AG04449 (cell line): ENCODE data around the gene WNT5A.

Source experiments
- CTCF ChIA-PET: fragments of 350-600 bp; formaldehyde crosslinking; extraction: SDS; loops from one replicate; lab custom pipeline; 2021; ENCODE audit warnings: antibody characterized with exemption; lab: Yijun Ruan, JAX
- POLR2A ChIA-PET: fragments of 400-600, 350-600 bp; formaldehyde crosslinking; extraction: SDS; loops from one replicate; lab custom pipeline; 2020; ENCODE audit warnings: antibody characterized with exemption, inconsistent platforms; lab: Yijun Ruan, JAX
- DNase-seq: peaks from one replicate; pipeline ENCODE4 v3.0.0-alpha.2; 2010; ENCODE audit warnings: low read depth, low spot score
- H3K4me3 ChIP-seq: 2 replicates; pipeline ENCODE4 v1.5.1; 2011; ENCODE audit warnings: low read depth, mild to moderate bottlenecking, control low read depth, low read length
- TF ChIP-seq, protein P1 (sequence below): IDR thresholded peaks from one replicate; pipeline ENCODE4 v1.5.1; 2011; ENCODE audit warnings: mild to moderate bottlenecking, moderate library complexity, low read length, control low read depth, inconsistent platforms; ENCODE audit not compliant: insufficient read depth; ENCODE audit errors: missing control alignments

Gene WNT5A

DNA sequence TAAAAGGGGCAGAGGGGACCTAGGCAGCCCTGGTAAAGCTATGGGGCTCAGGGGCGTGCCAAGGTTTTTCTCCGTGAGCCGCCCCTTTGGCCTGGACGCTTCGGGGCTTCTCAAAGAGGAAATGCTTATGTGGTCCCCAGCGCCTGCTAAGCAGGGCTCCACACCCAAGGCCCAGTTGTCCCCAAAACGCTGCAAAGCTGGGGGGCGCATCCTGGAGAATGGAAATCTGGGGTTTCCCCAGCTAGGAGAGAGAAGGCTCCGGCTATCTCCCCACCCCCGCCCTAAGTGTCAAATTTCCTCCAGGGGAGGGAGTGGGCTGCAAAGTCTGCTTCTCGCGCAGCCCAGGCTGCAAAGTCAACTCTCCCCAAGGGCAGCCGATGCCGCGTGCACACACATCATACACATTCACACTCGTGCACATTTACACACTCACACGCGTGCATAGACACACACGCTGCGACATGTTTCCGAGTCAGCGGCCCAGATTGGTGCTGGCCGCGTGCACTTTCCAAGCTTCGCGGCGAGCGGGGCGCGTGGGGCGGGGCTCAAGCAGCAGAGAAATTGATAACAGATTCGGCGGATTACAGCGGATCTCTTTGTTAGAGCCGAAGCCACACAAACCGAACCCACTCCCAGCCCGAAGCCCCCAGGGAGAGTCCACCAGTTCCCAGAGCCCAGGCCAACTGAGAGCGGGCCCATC is 4.5 kb downstream of the WNT5A start:
- ChIA-PET CTCF (interaction anchor here (0.8 to 4.5 kb wide), 7 partner anchors 152 to 621 kb away, joined by 3 to 19 read pairs (median 3); no protein-coding TSS in a partner anchor), POLR2A (interaction anchor here (0.6 to 3.4 kb wide), 16 partner anchors 14 to 322 kb away, joined by 3 to 19 read pairs (median 3); no protein-coding TSS in a partner anchor)
- peak overlapping the region; percentile 98 for H3K4me3 ChIP-seq
- no peak for DNase-seq
- TF ChIP-seq, protein P1, sequence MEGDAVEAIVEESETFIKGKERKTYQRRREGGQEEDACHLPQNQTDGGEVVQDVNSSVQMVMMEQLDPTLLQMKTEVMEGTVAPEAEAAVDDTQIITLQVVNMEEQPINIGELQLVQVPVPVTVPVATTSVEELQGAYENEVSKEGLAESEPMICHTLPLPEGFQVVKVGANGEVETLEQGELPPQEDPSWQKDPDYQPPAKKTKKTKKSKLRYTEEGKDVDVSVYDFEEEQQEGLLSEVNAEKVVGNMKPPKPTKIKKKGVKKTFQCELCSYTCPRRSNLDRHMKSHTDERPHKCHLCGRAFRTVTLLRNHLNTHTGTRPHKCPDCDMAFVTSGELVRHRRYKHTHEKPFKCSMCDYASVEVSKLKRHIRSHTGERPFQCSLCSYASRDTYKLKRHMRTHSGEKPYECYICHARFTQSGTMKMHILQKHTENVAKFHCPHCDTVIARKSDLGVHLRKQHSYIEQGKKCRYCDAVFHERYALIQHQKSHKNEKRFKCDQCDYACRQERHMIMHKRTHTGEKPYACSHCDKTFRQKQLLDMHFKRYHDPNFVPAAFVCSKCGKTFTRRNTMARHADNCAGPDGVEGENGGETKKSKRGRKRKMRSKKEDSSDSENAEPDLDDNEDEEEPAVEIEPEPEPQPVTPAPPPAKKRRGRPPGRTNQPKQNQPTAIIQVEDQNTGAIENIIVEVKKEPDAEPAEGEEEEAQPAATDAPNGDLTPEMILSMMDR, result no peak

DNA sequence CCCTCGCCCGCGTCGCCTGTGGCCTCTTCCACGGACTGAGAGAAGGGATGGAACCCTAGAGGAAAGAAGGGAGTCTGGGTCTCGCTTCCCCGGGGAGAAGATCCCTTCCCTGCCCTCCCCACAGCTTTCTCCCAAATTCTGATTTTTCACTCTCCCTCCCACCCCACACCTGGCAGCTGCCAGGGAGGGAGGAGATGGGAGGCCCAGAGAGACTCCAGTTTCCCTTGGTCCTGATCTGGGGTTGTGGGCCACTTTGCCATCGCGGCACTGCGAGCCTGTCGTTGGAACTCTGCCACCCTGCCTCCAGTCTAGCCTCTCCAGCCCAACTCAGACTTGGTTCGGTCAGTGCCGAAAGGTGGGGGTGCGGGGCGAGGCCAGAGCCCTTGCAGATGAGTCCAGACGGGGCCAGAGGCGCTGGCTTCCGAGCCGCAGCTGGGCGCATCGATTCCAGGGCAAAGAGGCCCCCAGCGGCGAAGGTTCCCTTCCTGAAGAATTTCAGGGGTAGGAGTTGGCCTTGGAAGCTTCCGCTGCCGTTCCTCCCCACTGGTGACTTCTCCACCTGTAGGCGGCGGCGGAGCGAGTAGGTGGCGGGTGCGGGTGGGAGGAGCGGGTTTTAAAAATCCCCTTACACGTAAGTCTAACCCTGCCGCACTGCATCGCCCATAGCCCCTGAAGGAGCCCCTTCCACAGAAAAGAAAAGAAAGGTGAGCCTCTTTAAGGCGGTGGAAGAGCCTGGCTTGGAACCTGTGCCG is 5.2 kb downstream of the WNT5A start:
- ChIA-PET CTCF (interaction anchor here (0.8 to 4.5 kb wide), 8 partner anchors 151 to 620 kb away, joined by 3 to 19 read pairs (median 4); no protein-coding TSS in a partner anchor), POLR2A (interaction anchor here (0.6 to 3.4 kb wide), 18 partner anchors 12 to 516 kb away, joined by 3 to 19 read pairs (median 3); no protein-coding TSS in a partner anchor)
- DNase-seq, result no peak
- H3K4me3 ChIP-seq, result peak overlapping the region; percentile 98
- TF ChIP-seq, protein P1, result peak; percentile 47

DNA sequence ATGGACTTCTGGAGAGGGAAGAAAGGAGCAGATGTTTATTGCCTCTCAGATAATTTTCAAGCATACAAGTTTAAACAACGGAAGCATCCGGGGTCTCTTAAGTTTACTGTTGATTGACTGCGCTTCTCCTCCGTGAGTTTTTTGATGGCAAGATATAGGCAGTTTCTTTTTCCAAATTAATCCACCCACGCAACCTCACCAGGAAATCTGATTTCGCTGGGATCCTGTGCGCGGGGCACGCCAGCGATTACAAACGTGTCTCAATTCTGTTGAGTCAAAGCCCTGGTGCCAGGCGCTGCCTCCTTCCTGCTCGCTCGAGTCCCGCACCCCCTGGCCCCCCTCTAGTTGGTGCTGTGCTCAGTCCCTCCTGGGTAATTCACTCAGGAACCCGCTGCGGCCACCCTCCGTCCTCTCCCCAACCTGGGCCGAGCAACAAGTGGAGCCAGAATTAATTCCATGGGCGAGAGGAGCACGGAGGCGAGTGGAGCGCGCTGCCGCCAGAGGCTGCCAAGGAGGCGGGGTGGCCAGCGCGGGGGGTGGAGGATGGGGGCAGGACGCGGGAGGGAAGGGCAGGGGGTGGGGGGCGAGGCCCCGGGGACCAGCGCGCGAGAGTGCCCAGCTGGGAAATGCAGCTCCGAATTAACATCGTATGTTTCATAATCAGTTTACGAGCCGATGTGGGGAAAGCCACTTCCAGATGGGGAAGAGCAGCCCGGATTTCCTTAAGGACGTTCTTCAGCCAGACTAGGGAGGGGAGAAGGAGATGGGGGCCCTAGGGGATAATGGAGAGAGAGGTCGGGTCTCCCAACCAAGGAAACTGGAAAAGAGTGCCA is 6.0 kb downstream of the WNT5A start:
- ChIA-PET POLR2A (interaction anchor here (0.7 to 3.4 kb wide), 12 partner anchors 11 to 590 kb away, joined by 3 to 19 read pairs (median 4); no protein-coding TSS in a partner anchor), CTCF (interaction anchor here (1.2 to 1.6 kb wide), 4 partner anchors 150 to 561 kb away, joined by 3 to 9 read pairs (median 4); no protein-coding TSS in a partner anchor)
- H3K4me3 ChIP-seq, result peak overlapping the region; percentile 98
- no peak for DNase-seq
- TF ChIP-seq, protein P1, result no peak

DNA sequence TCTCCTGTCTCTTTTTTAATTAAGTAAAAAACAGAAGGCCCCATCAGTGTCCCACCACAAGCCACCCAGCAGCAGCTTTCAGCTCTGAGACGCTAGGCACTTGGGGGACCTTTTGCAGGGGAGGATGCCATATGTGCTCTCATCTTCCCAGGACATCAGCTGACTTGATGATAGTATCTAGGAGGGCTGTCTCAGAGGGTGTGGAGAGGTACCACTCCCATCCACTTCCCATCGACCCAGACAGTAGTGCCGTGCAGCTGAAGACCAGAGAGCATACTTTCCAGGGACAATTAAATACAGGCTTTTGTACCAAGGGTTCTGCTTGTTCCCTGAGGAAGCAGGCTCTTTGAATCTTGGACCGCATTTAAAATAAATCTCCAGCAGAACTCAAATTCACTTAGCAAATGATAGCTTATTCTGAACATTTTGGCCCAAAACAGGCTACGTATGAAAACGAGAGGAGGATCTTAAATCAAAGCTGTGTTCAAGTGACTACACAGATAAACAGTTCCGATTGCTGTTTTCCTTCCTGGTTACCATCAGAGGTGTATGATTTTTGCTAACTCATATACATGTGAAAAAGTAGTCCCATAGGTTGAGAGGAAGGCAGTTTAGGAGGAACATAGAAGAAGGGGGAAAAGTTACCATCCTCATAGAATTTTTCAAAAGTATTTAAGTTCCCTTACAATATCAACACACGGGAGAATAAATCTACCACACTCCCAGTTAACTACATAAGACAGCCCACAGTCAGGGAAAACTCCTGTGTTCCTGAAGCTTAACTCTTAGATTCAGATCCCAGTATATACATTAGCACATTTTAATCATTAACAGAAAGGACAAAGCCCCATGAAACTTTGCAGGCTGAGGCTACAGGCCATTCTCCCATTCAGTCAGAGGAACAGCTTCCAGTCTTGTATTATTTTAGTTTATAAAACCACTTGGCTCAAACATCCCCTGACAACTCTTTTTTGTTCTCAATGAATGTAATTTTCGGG is 9.5 kb downstream of the WNT5A start:
- DNase-seq, result no peak
- POLR2A ChIA-PET, result interaction anchor here (0.7 to 3.8 kb wide), 17 partner anchors 9 to 583 kb away, joined by 3 to 22 read pairs (median 6); partner anchors contain the start of gene WNT5A
- TF ChIP-seq, protein P1, result no peak
- CTCF ChIA-PET, result interaction anchor here (0.7 to 1.9 kb wide), 10 partner anchors 9 to 625 kb away, joined by 3 to 9 read pairs (median 4); partner anchors contain the start of gene WNT5A
- H3K4me3 ChIP-seq, result peak overlapping the region; percentile 98

DNA sequence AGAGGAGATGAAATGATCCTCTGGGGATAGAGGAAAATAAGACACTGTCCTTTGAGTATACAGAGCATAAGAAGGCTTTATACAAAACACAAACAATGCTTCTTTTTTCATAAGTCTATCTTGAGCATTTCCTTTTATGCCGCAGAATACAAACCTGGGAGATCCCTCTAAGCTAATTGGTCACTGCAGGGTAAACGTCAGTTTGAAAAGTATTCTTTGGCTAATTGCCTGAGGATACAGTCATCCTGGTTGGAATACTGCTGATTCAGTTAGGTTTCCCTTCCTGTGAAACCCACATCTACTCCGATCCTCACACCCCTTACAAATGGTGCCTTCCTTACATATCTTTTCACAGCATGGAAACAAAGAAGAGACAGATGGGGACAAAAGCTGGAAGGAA is 10.6 kb downstream of the WNT5A start:
- DNase-seq, result no peak
- ChIA-PET CTCF (interaction anchor here (0.7 to 1.9 kb wide), 9 partner anchors 10 to 623 kb away, joined by 3 to 9 read pairs (median 4); partner anchors contain the start of gene WNT5A), POLR2A (interaction anchor here (0.7 to 3.8 kb wide), 19 partner anchors 8 to 505 kb away, joined by 3 to 22 read pairs (median 6); partner anchors contain the start of gene WNT5A)
- TF ChIP-seq, protein P1, result no peak
- H3K4me3 ChIP-seq, result peak overlapping the region; percentile 98
